Activated CD8-positive, alpha-beta memory T cell treated with anti-CD3 and anti-CD28 coated beads, Interleukin-2, amount 10 ng/mL, durations not matched to agents 7 days and 5 days (primary cell): ENCODE measurements around the gene MAP2K3. TPM values are rescaled to one million over a fixed set of nuclear protein-coding genes. Genes with fewer than 3 reads are reported as not detected.
"Not testable (repeated sequence)": the region's sequence is repeated elsewhere in the genome, so short reads cannot be mapped to it uniquely, and the experiment has no call there.

Source experiments
- ATAC-seq: fragments of 150-1000 bp; cut with Tn5 transposase; one replicate; pipeline ENCODE4 v1.10.0; 2021; ENCODE audit warnings: moderate library complexity
- CTCF ChIA-PET: fragments of 350-600 bp; sonication (Branson Sonifier 250); formaldehyde crosslinking; loops from one replicate; lab custom pipeline; 2021; ENCODE audit warnings: antibody characterized with exemption; lab: Charles Lee
- DNase-seq: peaks from one replicate; pipeline ENCODE4 v3.0.0-alpha.2; 2020
- H3K27ac Mint-ChIP-seq: one replicate; pipeline ENCODE4 v1.8.0; 2021; ENCODE audit warnings: mild to moderate bottlenecking, mixed read lengths
- H3K27me3 Mint-ChIP-seq: one replicate; pipeline ENCODE4 v1.8.0; 2021; ENCODE audit warnings: mixed read lengths
- H3K36me3 Mint-ChIP-seq: one replicate; pipeline ENCODE4 v1.8.0; 2021; ENCODE audit warnings: mild to moderate bottlenecking, mixed read lengths
- H3K4me1 Mint-ChIP-seq: one replicate; pipeline ENCODE4 v1.8.0; 2021; ENCODE audit warnings: mixed read lengths
- H3K4me3 Mint-ChIP-seq: one replicate; pipeline ENCODE4 v1.8.0; 2021; ENCODE audit warnings: mild to moderate bottlenecking, moderate library complexity, mixed read lengths
- H3K9me3 Mint-ChIP-seq: one replicate; pipeline ENCODE4 v1.8.0; 2022; ENCODE audit warnings: low read depth, mixed read lengths
- total RNA-seq, 2 experiments: library from RNA; stranded (reverse); gene quantifications; one replicate each; pipeline ENCODE4 v1.2.3, GENCODE V29; 2021

MAP2K3 gene
- total RNA-seq, 2 experiments from 2014 or later = 65.5 to 97.3 TPM

DNA sequence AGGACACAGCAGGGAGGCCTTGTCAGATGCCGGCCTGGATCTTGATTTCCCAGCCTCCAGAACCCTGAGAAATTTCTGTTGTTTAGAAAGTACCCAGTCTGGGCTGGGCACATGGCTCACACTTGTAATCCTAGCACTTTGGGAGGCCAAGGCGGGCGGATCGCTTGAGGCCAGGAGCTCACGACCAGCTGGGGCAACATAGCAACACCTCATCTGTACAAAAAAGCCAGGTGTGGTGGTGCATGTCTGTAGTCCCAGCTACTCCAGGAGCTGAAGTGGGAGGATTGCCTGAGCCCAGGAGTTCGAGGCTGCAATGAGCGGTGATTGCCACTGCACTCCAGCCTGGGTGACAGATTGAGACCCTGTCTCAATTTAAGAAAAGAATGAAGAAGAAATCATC lies 34.3 kb downstream of the MAP2K3 start:
- H3K9me3 Mint-ChIP-seq, CTCF ChIA-PET, H3K4me3 Mint-ChIP-seq, H3K4me1 Mint-ChIP-seq, H3K27me3 Mint-ChIP-seq, ATAC-seq, DNase-seq, H3K27ac Mint-ChIP-seq, H3K36me3 Mint-ChIP-seq: not testable (repeated sequence)

DNA sequence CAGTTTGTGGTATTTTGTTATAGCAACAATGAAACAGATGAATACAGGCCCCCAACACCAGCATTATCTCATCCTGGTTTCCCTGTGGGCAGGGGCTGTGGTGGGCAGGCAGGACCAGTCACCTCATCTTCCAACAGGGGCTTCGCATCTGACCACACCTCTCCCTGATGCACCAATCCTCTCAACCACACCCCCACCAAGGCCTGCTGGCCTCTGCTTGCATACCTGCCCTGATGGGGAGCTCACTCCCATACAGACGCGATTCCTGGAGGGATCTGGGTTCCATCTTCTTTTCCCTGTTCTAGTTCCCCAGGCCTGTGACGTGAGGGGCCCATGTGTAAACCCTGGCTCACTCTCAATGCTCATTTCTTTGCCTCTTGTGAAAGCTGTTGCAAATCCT lies 34.7 kb downstream of the MAP2K3 start:
- CTCF ChIA-PET = interaction anchor here (1.1 kb wide), 1 partner anchor 192 kb away, joined by 3 read pairs; no protein-coding TSS in a partner anchor
- not testable (repeated sequence) for DNase-seq

DNA sequence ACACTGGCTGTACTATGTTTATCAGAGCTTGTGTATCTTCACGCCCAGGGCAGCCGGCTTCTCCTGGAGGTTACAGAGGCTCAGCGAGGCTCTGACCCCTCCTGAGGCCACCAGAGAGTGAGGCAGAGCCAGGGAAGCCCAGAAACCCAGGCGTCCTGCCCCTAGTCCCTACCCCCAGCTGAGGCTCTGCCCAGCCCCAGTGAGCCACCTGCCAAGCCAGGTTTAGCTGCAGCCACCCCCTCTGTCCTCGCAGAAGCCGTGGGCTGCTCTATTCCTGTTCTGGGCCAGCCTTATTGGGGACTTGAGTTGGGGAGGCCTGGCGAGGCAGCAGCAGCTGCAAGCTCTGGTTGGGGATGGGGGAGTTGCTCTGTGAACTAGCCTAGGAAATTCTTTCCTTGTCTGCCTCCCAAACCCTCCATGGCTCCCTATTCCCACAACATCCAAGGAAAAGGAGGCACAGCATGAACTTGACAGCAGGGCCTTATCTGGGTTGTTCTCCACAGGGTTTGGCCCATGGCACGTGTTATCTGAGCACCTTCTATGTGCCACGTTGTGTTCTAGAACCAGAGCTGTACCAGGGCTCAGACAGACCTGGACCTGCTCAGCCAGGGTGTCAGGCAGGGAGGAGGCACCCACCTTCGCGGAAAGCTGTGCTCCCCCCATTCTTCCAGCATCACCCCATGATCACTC lies 35.3 kb downstream of the MAP2K3 start:
- CTCF ChIA-PET = interaction anchor here (1.1 kb wide), 1 partner anchor 192 kb away, joined by 3 read pairs; no protein-coding TSS in a partner anchor
- not testable (repeated sequence) for H3K36me3 Mint-ChIP-seq, DNase-seq, H3K4me3 Mint-ChIP-seq, H3K4me1 Mint-ChIP-seq, H3K27me3 Mint-ChIP-seq, H3K9me3 Mint-ChIP-seq, H3K27ac Mint-ChIP-seq, ATAC-seq

More for the DNA sequence above, 34.7 kb downstream of the MAP2K3 start:
- ATAC-seq, H3K36me3 Mint-ChIP-seq, H3K9me3 Mint-ChIP-seq, H3K27ac Mint-ChIP-seq, H3K4me3 Mint-ChIP-seq, H3K27me3 Mint-ChIP-seq, H3K4me1 Mint-ChIP-seq: not testable (repeated sequence)

DNA sequence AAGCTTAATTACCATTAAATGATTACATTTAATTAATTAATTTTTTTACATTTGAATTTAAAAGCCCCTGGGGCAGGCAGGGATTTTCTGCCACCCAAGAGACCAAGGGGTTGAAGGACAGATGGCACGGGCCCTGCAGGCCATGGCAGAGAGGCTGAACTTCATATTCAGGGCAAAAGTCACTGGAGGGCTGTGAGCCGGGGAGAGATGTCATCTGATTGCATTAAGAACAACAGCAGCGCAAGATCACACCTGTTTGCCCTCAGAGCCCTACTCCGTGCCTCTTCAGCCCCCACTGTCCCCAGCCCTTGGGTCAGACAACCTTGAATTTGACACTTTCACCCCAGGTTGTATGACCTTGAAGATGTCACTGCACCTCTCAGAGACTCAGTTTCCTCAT lies 35.9 kb downstream of the MAP2K3 start:
- H3K27ac Mint-ChIP-seq, ATAC-seq, DNase-seq, H3K4me1 Mint-ChIP-seq, H3K27me3 Mint-ChIP-seq, H3K9me3 Mint-ChIP-seq, H3K4me3 Mint-ChIP-seq, H3K36me3 Mint-ChIP-seq: not testable (repeated sequence)
- CTCF ChIA-PET = interaction anchor here (1.1 kb wide), 1 partner anchor 191 kb away, joined by 3 read pairs; no protein-coding TSS in a partner anchor

DNA sequence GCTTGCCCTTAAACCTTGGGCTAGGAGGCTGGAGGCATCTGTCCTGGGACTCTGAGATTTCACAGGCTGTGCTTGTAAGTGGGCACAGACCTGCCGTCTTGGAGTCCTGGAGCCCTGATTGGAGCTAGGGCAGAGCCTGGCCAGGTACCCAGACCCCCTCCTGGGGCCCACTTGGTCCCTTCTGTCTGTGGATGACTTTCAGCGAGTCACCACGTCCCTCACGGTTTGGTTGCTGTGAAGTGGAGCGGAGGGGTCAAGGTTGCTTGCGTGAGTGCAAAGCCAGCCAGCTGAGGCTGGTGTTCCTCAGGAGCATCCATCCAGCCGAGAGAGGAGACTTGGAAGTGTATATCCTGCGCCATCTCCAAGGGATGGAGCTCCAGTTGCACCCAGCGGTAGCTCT lies 36.5 kb downstream of the MAP2K3 start:
- H3K27me3 Mint-ChIP-seq = not testable (repeated sequence)

DNA sequence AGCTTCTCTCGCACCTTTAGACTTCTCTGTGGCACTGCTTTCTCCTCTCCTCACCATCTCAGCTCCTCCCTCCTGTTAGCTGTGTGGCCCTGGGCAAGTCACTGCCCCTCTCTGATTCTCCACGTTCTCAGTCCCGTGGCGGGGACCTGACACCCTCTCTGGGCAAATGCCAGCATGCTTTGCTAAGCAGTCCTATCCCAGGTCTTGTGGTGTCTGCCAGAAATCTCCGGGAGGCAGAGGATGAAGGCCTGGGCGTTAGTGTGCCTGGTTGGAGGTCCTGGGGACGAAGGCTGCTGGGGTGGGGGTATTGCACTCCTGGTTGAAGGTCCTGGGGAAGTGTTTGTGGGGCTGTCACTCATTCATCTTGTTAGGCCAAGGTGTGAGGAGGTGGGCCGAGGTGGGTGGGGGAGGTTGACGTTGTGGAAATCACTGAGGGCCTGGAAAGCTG lies 37.3 kb downstream of the MAP2K3 start:
- H3K36me3 Mint-ChIP-seq, H3K4me3 Mint-ChIP-seq: not testable (repeated sequence)

More for the DNA sequence above, 36.5 kb downstream of the MAP2K3 start:
- H3K4me1 Mint-ChIP-seq, H3K4me3 Mint-ChIP-seq, H3K9me3 Mint-ChIP-seq, ATAC-seq, DNase-seq, CTCF ChIA-PET, H3K27ac Mint-ChIP-seq, H3K36me3 Mint-ChIP-seq: not testable (repeated sequence)

DNA sequence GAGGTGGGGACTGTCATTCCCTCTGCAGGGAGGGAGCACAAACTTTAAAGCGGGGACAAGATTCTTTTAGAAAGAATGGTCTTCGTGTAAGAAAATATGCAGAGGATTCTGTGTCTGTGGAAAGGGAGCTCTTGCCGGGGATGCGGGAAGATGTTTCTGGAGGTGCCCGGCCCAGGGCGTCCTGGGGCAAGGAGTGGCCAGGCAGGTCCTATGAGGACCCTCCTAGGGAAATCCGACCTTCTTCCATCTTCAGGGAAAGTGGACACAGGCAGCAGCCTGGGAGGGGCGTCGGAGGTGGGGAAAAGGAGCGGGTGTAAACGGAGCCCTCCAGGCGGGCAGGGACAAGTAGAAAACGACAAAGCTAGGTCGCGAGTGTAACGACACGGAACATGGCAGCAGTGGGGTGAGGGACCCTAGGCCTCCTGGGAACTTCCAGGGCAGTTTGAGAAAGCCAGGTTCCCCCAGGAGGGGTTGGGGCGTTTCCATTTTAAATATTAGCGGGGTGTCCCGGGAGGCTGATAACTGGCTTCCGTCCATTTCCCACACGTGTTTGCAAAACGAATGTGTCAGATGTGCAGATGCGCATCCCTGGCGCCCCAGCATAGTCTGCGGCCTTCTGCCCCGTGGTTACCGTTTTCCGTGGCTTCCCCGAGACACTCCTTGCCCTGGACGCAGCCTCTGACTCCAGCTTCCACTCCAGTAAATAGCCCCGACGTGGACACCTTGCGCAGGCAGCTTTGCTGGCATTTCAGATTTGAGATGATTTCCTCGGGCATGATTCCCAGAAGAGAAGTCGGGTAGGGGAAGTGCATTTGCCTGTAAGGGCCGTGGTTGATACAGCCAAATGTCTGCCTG lies 39.0 kb downstream of the MAP2K3 start:
- Mint-ChIP-seq H3K27me3 (peaks cover 13% of the 10 kb centered on the region), H3K4me3 (peak overlapping the region; percentile 89)
- H3K4me1 Mint-ChIP-seq, DNase-seq, H3K36me3 Mint-ChIP-seq, ATAC-seq, H3K9me3 Mint-ChIP-seq, CTCF ChIA-PET, H3K27ac Mint-ChIP-seq: not testable (repeated sequence)

More for the DNA sequence above, 37.3 kb downstream of the MAP2K3 start:
- H3K4me1 Mint-ChIP-seq, H3K9me3 Mint-ChIP-seq, H3K27me3 Mint-ChIP-seq, ATAC-seq, H3K27ac Mint-ChIP-seq, CTCF ChIA-PET, DNase-seq: not testable (repeated sequence)

DNA sequence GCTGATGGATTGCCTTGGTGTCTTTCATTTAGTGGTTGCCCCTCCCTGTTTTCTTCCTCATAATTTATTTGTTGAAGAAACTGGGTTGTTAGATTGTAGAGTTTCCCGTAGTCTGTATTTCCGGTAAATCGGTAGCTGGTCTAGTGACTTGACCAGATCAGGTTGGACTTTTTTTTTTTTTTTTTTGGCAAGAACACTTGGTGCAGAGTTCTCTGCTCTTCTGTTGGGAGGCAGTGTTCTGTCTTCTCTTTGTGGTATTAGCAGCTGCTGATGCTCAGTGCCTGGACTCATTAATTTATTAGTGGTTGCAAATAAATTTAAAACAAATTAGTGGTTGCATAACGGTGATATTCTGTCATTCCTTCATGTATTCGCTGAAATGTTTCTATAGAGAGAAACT lies 40.2 kb downstream of the MAP2K3 start:
- H3K36me3 Mint-ChIP-seq, H3K4me1 Mint-ChIP-seq, H3K4me3 Mint-ChIP-seq, H3K27ac Mint-ChIP-seq, DNase-seq, CTCF ChIA-PET, ATAC-seq, H3K9me3 Mint-ChIP-seq: not testable (repeated sequence)
- H3K27me3 Mint-ChIP-seq = peaks cover 13% of the 10 kb centered on the region

DNA sequence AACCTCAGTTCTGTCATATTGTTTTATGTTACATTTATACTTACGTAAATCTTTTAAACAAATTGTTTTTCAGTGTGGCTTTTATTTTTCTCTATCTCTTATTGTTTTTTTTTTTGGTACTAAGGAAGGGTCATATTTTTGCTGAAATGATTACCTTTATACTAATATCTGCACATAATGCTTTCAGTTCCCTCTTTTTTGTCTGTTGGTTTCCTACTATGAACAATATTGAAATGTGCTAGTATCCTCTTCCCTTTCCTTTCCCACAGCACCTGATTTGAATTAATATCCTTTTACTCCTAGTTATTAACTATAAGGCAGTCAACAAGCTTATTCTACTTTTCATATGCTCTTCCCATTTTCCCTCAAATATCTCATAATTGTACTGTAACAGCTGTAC lies 43.4 kb downstream of the MAP2K3 start:
- CTCF ChIA-PET, DNase-seq, H3K27ac Mint-ChIP-seq, H3K4me3 Mint-ChIP-seq, H3K4me1 Mint-ChIP-seq, H3K9me3 Mint-ChIP-seq, ATAC-seq, H3K36me3 Mint-ChIP-seq: not testable (repeated sequence)
- peaks cover 13% of the 10 kb centered on the region for H3K27me3 Mint-ChIP-seq

DNA sequence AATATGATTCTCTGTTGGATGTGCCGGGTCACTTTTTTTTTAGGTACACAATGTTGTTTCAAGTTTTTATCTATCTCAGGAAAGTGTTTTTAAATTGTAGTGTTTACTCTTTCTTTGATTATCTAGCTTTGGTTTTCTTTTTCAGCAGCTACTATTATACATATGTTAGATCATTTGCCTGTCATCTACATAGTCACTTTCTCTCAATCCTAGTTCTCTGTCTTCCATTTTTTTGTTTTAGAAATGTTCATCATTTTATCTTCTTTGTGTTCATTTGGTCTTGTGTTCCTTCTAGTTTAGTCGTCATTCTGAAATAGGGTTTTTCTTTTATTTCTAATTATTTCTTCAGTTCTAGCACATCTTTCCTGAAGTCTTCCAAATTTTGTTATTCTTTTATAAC lies 44.3 kb downstream of the MAP2K3 start:
- H3K27ac Mint-ChIP-seq, H3K4me3 Mint-ChIP-seq, ATAC-seq, H3K27me3 Mint-ChIP-seq, H3K9me3 Mint-ChIP-seq, H3K4me1 Mint-ChIP-seq, H3K36me3 Mint-ChIP-seq, CTCF ChIA-PET, DNase-seq: not testable (repeated sequence)

DNA sequence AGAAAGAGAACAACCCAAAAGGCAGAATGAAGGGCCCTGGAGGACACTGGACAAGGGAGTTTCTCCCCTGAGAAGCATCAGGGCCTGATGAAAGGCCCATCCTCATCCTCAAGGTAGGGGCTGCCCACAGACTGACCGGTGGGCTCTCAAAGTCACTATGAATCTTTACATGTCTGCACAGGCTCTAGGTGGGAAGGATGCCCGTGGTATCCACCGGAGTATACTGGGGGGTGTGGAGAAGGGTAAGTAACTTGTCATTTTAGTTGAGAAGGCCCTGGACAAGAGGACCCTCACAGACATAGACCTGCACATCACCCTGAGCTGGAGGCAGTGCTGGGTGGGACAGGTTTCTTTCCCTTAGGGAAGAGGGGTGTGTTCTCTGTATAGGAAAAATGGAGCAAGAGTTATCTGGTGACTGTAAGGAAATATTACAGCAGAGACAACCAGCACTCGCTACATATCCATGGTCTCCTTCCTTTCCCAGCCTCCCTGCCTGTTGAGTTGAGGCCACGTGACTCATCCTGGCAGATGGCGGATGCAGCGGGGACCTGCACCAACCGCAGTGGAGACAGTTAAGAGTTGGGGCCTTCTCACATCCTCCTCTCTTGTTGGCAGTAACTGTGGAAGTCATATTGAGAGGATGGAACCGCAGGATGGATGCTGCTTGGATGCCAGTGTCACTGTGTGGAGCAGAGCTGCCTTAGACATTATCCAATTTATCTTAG lies 46.1 kb downstream of the MAP2K3 start:
- no peaks in the 10 kb centered on the region for H3K9me3 Mint-ChIP-seq
- no peak for ATAC-seq
- peaks cover under 1% of the 10 kb centered on the region for H3K4me1 Mint-ChIP-seq
- no peak overlapping the region for H3K4me3 Mint-ChIP-seq
- H3K27ac Mint-ChIP-seq = no peak overlapping the region
- CTCF ChIA-PET = no interaction called here
- H3K27me3 Mint-ChIP-seq = peaks cover 5% of the 10 kb centered on the region
- H3K36me3 Mint-ChIP-seq = no peaks in the 10 kb centered on the region
- DNase-seq = no peak

DNA sequence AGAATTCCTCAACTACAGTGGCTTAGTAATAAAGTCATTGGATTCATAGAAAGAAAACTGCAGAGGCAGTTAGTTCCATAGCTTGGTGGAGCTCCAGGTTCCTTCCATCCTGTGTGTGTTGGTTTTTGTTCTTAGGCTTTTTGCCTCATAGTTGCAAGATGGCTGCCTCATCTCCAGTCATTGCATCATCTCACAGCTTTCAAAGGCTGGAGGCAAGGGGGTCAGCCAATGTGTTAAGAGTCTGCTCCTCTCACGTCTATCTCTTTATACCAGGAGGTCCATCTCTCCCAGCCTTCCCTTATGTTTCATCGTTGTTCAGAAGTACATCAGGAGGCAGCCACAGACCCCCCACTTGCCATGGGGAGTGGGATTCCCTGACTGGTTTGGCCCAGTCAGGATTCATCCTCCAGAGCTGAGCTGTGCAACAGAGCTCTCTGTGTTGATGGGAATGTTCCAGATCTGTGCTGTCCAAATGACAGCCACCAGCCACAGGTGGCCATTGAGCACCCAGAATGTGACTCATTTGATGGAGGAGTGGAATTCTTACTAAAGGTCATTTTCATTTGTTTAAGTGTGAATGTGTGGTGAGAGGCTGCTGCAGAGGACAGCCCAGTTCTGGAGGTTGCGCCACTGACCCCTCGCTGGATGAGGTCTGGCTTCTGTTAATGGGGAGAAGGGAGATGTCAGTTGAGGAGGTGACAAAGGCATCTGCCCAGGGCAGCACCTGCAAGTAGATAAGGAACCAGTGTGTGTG lies 52.2 kb downstream of the MAP2K3 start:
- H3K9me3 Mint-ChIP-seq, H3K4me1 Mint-ChIP-seq, H3K36me3 Mint-ChIP-seq, H3K27ac Mint-ChIP-seq, DNase-seq, H3K27me3 Mint-ChIP-seq, CTCF ChIA-PET, H3K4me3 Mint-ChIP-seq, ATAC-seq: not testable (repeated sequence)
